ENCODE results near the gene CRHR2.

- TF ChIP-seq CTCF (IDR thresholded peaks at IDR 0.05; ENCODE audit: low read length): no peak
- no peak for TF ChIP-seq EZH2 (optimal IDR thresholded peaks at IDR 0.05; ENCODE audit: low read depth, low read length)
- TF ChIP-seq EZH2phosphoT487 (IDR thresholded peaks at IDR 0.05; ENCODE audit: low read length): no peak
These were observed 34.9 kb upstream of the CRHR2 start for GRCh38 chr7:30717181-30717580.
